ENCODE data around the gene SLC6A6. TPM values are rescaled to one million over a fixed set of nuclear protein-coding genes. Genes with fewer than 3 reads are reported as not detected.
A peak's percentile ranks its signal among the peaks of the same experiment; 100 is the strongest.

The SLC6A6 gene
- total and polyA plus RNA-seq, 4 donors, result 0.92 to 7.2 (median 2.9) TPM

GRCh38 chr3:14457999-14458398 lies 55.6 kb downstream of the SLC6A6 start:
- H3K4me1 ChIP-seq (ENCODE audit: control insufficient read depth in 4 of 4, insufficient read depth in 4 of 4, low read length in 3 of 4), result no peaks in the 10 kb centered on the region
- 47% methylated on average over 9 of the region's 9 CpGs for whole genome bisulfite sequencing
- H3K27ac ChIP-seq (ENCODE audit: low read depth in 1 of 2, low read length in 2 of 2), result no peak overlapping the region
- no peaks in the 10 kb centered on the region for H3K9me3 ChIP-seq (ENCODE audit: control insufficient read depth in 4 of 4, low read length in 3 of 4)
- no peak overlapping the region for H3K4me3 ChIP-seq (ENCODE audit: low read depth in 1 of 3, low read length in 3 of 3)
- H3K9ac ChIP-seq (ENCODE audit: low read depth in 1 of 2, low read length in 2 of 2), result no peak overlapping the region
- no peak for TF ChIP-seq ZBTB33 (IDR thresholded peaks at IDR 0.05)
- no peak for TF ChIP-seq SP1 (IDR thresholded peaks at IDR 0.05)
- no peak for TF ChIP-seq EGR1 (IDR thresholded peaks at IDR 0.05; ENCODE audit: low read depth in 2 of 2)
- no peak for TF ChIP-seq JUND (IDR thresholded peaks at IDR 0.05)
- TF ChIP-seq ATF3 (IDR thresholded peaks at IDR 0.05), result no peak
- TF ChIP-seq FOXA1 (IDR thresholded peaks at IDR 0.05), result no peak
- TF ChIP-seq FOXA2 (IDR thresholded peaks at IDR 0.05), result no peak
- TF ChIP-seq HNF4A (conservative IDR thresholded peaks at IDR 0.05), result no peak
- TF ChIP-seq TAF1 (conservative IDR thresholded peaks at IDR 0.05), result no peak
- no peak for TF ChIP-seq RAD21 (IDR thresholded peaks at IDR 0.05)
- no peak for TF ChIP-seq MAX (IDR thresholded peaks at IDR 0.05)
- TF ChIP-seq NR2F2 (IDR thresholded peaks at IDR 0.05), result no peak
- TF ChIP-seq GABPA (IDR thresholded peaks at IDR 0.05 in 1 of 2, conservative IDR thresholded peaks at IDR 0.05 in 1 of 2), result no peak
- no peak for TF ChIP-seq HNF4G (IDR thresholded peaks at IDR 0.05)
- TF ChIP-seq YY1 (IDR thresholded peaks at IDR 0.05), result no peak
- no peak for TF ChIP-seq CTCF (IDR thresholded peaks at IDR 0.05; ENCODE audit: low read depth, low read length, missing input control)
- no peak for TF ChIP-seq RXRA (IDR thresholded peaks at IDR 0.05)
- no peak for TF ChIP-seq REST (IDR thresholded peaks at IDR 0.05)
- DNase-seq (ENCODE audit: low spot score), result peak; percentile 61
- H3K27me3 ChIP-seq (ENCODE audit: control insufficient read depth in 4 of 4, insufficient read depth in 4 of 4, low read length in 3 of 4), result peaks cover 0 to 4% (median 0%) of the 10 kb centered on the region in 4 donors
- no peaks in the 10 kb centered on the region for H3K36me3 ChIP-seq (ENCODE audit: control insufficient read depth in 4 of 4, insufficient read depth in 3 of 4, low read depth in 1 of 4, low read length in 3 of 4)

All from liver (tissue), 9 donors.